ENCODE results near the gene ERGIC1.

DNA sequence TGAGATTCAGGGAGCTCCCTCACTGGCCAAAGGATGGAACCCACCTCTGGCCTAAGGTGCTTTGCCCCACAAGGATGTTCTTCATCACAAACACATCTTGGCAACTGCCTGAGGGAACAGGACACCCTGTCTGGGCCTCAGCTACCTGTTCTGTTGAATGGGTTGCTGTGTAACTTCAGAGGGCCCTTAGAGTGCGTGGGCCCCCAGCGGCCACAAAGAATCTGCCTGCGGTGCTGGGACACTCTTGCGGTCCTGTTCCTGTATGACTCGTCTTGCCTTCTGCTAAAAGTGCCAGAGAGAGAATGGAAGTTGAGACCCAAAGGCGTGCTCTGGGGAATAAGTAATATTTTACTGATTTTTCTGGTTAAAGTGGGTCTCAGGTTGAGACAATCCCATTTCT is 111.1 kb downstream of the ERGIC1 start:
- TF ChIP-seq, protein P1, sequence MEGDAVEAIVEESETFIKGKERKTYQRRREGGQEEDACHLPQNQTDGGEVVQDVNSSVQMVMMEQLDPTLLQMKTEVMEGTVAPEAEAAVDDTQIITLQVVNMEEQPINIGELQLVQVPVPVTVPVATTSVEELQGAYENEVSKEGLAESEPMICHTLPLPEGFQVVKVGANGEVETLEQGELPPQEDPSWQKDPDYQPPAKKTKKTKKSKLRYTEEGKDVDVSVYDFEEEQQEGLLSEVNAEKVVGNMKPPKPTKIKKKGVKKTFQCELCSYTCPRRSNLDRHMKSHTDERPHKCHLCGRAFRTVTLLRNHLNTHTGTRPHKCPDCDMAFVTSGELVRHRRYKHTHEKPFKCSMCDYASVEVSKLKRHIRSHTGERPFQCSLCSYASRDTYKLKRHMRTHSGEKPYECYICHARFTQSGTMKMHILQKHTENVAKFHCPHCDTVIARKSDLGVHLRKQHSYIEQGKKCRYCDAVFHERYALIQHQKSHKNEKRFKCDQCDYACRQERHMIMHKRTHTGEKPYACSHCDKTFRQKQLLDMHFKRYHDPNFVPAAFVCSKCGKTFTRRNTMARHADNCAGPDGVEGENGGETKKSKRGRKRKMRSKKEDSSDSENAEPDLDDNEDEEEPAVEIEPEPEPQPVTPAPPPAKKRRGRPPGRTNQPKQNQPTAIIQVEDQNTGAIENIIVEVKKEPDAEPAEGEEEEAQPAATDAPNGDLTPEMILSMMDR (conservative IDR thresholded peaks at IDR 0.05; ENCODE audit: low read depth in 2 of 2), result no peak
- TF ChIP-seq EZH2phosphoT487 (IDR thresholded peaks at IDR 0.05; ENCODE audit: unreplicated experiment) (no peak), EZH2 (IDR thresholded peaks at IDR 0.05; ENCODE audit: low read depth, unreplicated experiment) (no peak), POLR2AphosphoS5 (IDR thresholded peaks at IDR 0.05; ENCODE audit: low read depth) (no peak)
